GM18858 (cell line): ENCODE measurements around the gene TNFAIP3.
"Not testable (repeated sequence)": the region's sequence is repeated elsewhere in the genome, so short reads cannot be mapped to it uniquely, and the experiment has no call there.

Experiments
- ATAC-seq: cut with Tn5 transposase; IDR thresholded peaks from one replicate; pipeline ENCODE4 v1.9.1; 2021; ENCODE audit not compliant: unreplicated experiment

Gene TNFAIP3

GRCh38 chr6:137844773-137845172, 22.3 kb upstream of the TNFAIP3 start:
- ATAC-seq: not testable (repeated sequence)

- ATAC-seq: no peak
Observed at GRCh38 chr6:137845460-137845859, 21.6 kb upstream of the TNFAIP3 start.

- no peak for ATAC-seq
Observed at GRCh38 chr6:137846274-137846673, 20.8 kb upstream of the TNFAIP3 start.

- no peak for ATAC-seq
Observed at GRCh38 chr6:137846772-137847313, 20.2 kb upstream of the TNFAIP3 start.

GRCh38 chr6:137847748-137848147, 19.3 kb upstream of the TNFAIP3 start:
- no peak for ATAC-seq

- ATAC-seq: no peak
Observed at GRCh38 chr6:137848672-137849071, 18.4 kb upstream of the TNFAIP3 start.

GRCh38 chr6:137849181-137849980, 17.7 kb upstream of the TNFAIP3 start:
- no peak for ATAC-seq

GRCh38 chr6:137849981-137850714, 16.9 kb upstream of the TNFAIP3 start:
- no peak for ATAC-seq

GRCh38 chr6:137850816-137851602, 16.1 kb upstream of the TNFAIP3 start:
- ATAC-seq: no peak

GRCh38 chr6:137851669-137852068, 15.4 kb upstream of the TNFAIP3 start:
- no peak for ATAC-seq

GRCh38 chr6:137852346-137852745, 14.7 kb upstream of the TNFAIP3 start:
- ATAC-seq: no peak

GRCh38 chr6:137852811-137853210, 14.2 kb upstream of the TNFAIP3 start:
- ATAC-seq: no peak

- ATAC-seq: no peak
Observed at GRCh38 chr6:137853569-137854213, 13.4 kb upstream of the TNFAIP3 start.

- no peak for ATAC-seq
Observed at GRCh38 chr6:137856138-137856898, 10.7 kb upstream of the TNFAIP3 start.

GRCh38 chr6:137859025-137859424, 8.0 kb upstream of the TNFAIP3 start:
- no peak for ATAC-seq

- no peak for ATAC-seq
Observed at GRCh38 chr6:137860394-137861005, 6.6 kb upstream of the TNFAIP3 start.

- ATAC-seq: no peak
Observed at GRCh38 chr6:137861550-137862337, 5.3 kb upstream of the TNFAIP3 start.

- no peak for ATAC-seq
Observed at GRCh38 chr6:137862419-137863090, 4.5 kb upstream of the TNFAIP3 start.
